Suprapubic skin (tissue), 4 donors: ENCODE data around the gene TUBB. TPM values are rescaled to one million over a fixed set of nuclear protein-coding genes. Genes with fewer than 3 reads are reported as not detected.
A peak's percentile ranks its signal among the peaks of the same experiment; 100 is the strongest.

Source experiments
- DNase-seq, 2 donors: peaks; one replicate each; pipeline ENCODE4 v3.0.0-alpha.2; 2019; ENCODE audit warnings: low spot score in 2 of 2
- H3K27ac ChIP-seq: fragments of 200-600 bp; sonication (generic); one replicate; pipeline ENCODE4 v1.5.1; 2019
- H3K27me3 ChIP-seq: fragments of 200-600 bp; sonication (generic); one replicate; pipeline ENCODE4 v1.5.1; 2019
- H3K36me3 ChIP-seq: fragments of 200-600 bp; sonication (generic); one replicate; pipeline ENCODE4 v1.5.1; 2019
- H3K4me1 ChIP-seq: fragments of 200-600 bp; sonication (generic); one replicate; pipeline ENCODE4 v1.5.1; 2019
- H3K4me3 ChIP-seq: fragments of 200-600 bp; sonication (generic); one replicate; pipeline ENCODE4 v1.5.1; 2019; ENCODE audit warnings: mild to moderate bottlenecking
- H3K9me3 ChIP-seq: fragments of 200-600 bp; sonication (generic); one replicate; pipeline ENCODE4 v1.5.1; 2019
- CTCF ChIP-seq, 2 donors: fragments of 200-600 bp in 1 of 2; fragments of 450-650 bp in 1 of 2; sonication (generic) in 1 of 2; IDR thresholded peaks; one replicate each; pipeline ENCODE4 v1.5.1; 2016 to 2019; ENCODE audit warnings: antibody characterized with exemption in 2 of 2, mild to moderate bottlenecking in 1 of 2, moderate library complexity in 1 of 2
- EP300 ChIP-seq: sonication (generic); formaldehyde crosslinking; IDR thresholded peaks from one replicate; pipeline ENCODE4 v1.6.1; 2017; ENCODE audit warnings: antibody characterized with exemption
- POLR2A ChIP-seq, 2 donors: fragments of 450-650 bp; IDR thresholded peaks; one replicate each; pipeline ENCODE4 v1.6.1; 2017; ENCODE audit warnings: antibody characterized with exemption in 2 of 2, mild to moderate bottlenecking in 2 of 2, moderate library complexity in 2 of 2
- POLR2AphosphoS5 ChIP-seq, 3 donors: sonication (generic); formaldehyde crosslinking; IDR thresholded peaks; one replicate each; pipeline ENCODE4 v1.6.1; 2017; ENCODE audit warnings: antibody characterized with exemption in 3 of 3
- WGBS: methylation state at CpG from one replicate; pipeline ENCODE4 v1.1.5; 2018; 5-methylcytosine and 5-hydroxymethylcytosine counted together
- total RNA-seq, 4 donors: library from RNA; depleted of rRNA; stranded (reverse); fragments of >200 nt; gene quantifications; one replicate each; pipeline ENCODE4 v1.1.0, GENCODE V29; 2016

The TUBB gene
- total RNA-seq, 4 donors from 2014 or later: 166 to 348 (median 244) TPM

- H3K4me1 ChIP-seq: peaks cover 64% of the 10 kb centered on the region
- TF ChIP-seq POLR2AphosphoS5 (IDR thresholded peaks at IDR 0.05) (no peak), POLR2A (IDR thresholded peaks at IDR 0.05) (no peak), EP300 (no peak), CTCF (IDR thresholded peaks at IDR 0.05) (no peak)
Measured at GRCh38 chr6:30741063-30741779, 21.1 kb downstream of the TUBB start.

GRCh38 chr6:30741789-30742315 is 21.7 kb downstream of the TUBB start:
- 10% methylated on average over 13 of the region's 13 CpGs for WGBS
- no peak for DNase-seq
- no peaks in the 10 kb centered on the region for H3K9me3 ChIP-seq
- H3K4me3 ChIP-seq: peak overlapping the region; percentile 79
- peak overlapping the region; percentile 96 for H3K27ac ChIP-seq
- H3K27me3 ChIP-seq: no peaks in the 10 kb centered on the region
- TF ChIP-seq EP300 (no peak), POLR2A (IDR thresholded peaks at IDR 0.05) (no peak), POLR2AphosphoS5 (IDR thresholded peaks at IDR 0.05) (no peak), CTCF (IDR thresholded peaks at IDR 0.05) (no peak)
- H3K36me3 ChIP-seq: peaks cover 35% of the 10 kb centered on the region
- peaks cover 61% of the 10 kb centered on the region for H3K4me1 ChIP-seq

More at GRCh38 chr6:30741063-30741779, 21.1 kb downstream of the TUBB start:
- 72% methylated on average over 8 of the region's 8 CpGs for WGBS
- H3K9me3 ChIP-seq: no peaks in the 10 kb centered on the region
- H3K36me3 ChIP-seq: peaks cover 38% of the 10 kb centered on the region
- no peak for DNase-seq
- H3K27ac ChIP-seq: peak overlapping the region; percentile 96
- no peaks in the 10 kb centered on the region for H3K27me3 ChIP-seq
- H3K4me3 ChIP-seq: peak overlapping the region; percentile 79

GRCh38 chr6:30742316-30743098 is 22.4 kb downstream of the TUBB start, which contains the start of gene FLOT1:
Gene FLOT1, minus strand, starts transcription at chr6:30742687. Its CDS starts 498 bp downstream, at chr6:30742189.
- Histone ChIP-seq H3K36me3 (peaks cover 29% of the 10 kb centered on the region), H3K4me3 (peak within 1 kb of the TSS; percentile 79), H3K27me3 (no peaks in the 10 kb centered on the region), H3K9me3 (no peaks in the 10 kb centered on the region), H3K4me1 (peaks cover 55% of the 10 kb centered on the region), H3K27ac (peak within 1 kb of the TSS; percentile 96)
- TF ChIP-seq POLR2AphosphoS5 (IDR thresholded peaks at IDR 0.05): peak; percentile 66 to 95 (median 93)
- no peak for TF ChIP-seq CTCF (IDR thresholded peaks at IDR 0.05)
- no peak for TF ChIP-seq EP300
- peak in 1 of 2 donors; percentile 23 for TF ChIP-seq POLR2A (IDR thresholded peaks at IDR 0.05)
- peak; percentile 98 to 99 for DNase-seq
- under 1% methylated on average over 30 of the region's 66 CpGs for WGBS

GRCh38 chr6:30743099-30744053 is 23.2 kb downstream of the TUBB start:
- Histone ChIP-seq H3K27me3 (no peaks in the 10 kb centered on the region), H3K4me1 (peaks cover 55% of the 10 kb centered on the region), H3K4me3 (peak overlapping the region; percentile 79), H3K9me3 (no peaks in the 10 kb centered on the region), H3K27ac (peak overlapping the region; percentile 96), H3K36me3 (peaks cover 21% of the 10 kb centered on the region)
- TF ChIP-seq CTCF (IDR thresholded peaks at IDR 0.05): no peak
- TF ChIP-seq POLR2A (IDR thresholded peaks at IDR 0.05): no peak
- TF ChIP-seq EP300: no peak
- TF ChIP-seq POLR2AphosphoS5 (IDR thresholded peaks at IDR 0.05): no peak
- whole genome bisulfite sequencing: under 1% methylated on average over 45 of the region's 55 CpGs
- DNase-seq: no peak
